Measurements from ENCODE around the gene ENDOU. TPM values are rescaled to one million over a fixed set of nuclear protein-coding genes. Genes with fewer than 3 reads are reported as not detected.

Gene ENDOU
- total RNA-seq, 1 donor from 2014 or later = 0.32 TPM

DNA sequence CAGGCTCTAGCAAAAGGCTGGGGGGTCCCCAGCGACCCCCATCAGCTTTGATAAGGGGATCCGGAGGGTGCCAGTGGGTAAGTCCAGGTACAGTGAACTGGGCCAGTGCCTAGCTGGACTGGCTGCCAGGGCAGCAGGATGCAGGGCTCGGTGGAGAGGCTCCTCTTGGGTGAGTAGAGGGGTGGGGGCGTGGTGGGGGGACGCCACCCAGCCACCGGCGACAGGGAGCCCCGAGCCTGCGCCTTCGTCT is 33.2 kb upstream of the ENDOU start:
- H3K36me3 ChIP-seq = no peaks in the 10 kb centered on the region
- DNase-seq (no peak), ATAC-seq (no peak)
- H3K27ac ChIP-seq = peak overlapping the region; percentile 78
- H3K9me3 ChIP-seq = no peaks in the 10 kb centered on the region
- H3K4me1 ChIP-seq = peaks cover 50% of the 10 kb centered on the region
- TF ChIP-seq CTCF (IDR thresholded peaks at IDR 0.05) = no peak
- peak overlapping the region; percentile 67 for H3K4me3 ChIP-seq
- H3K27me3 ChIP-seq = no peaks in the 10 kb centered on the region
- intact Hi-C loops (cut with DNase I) = no loop called here

DNA sequence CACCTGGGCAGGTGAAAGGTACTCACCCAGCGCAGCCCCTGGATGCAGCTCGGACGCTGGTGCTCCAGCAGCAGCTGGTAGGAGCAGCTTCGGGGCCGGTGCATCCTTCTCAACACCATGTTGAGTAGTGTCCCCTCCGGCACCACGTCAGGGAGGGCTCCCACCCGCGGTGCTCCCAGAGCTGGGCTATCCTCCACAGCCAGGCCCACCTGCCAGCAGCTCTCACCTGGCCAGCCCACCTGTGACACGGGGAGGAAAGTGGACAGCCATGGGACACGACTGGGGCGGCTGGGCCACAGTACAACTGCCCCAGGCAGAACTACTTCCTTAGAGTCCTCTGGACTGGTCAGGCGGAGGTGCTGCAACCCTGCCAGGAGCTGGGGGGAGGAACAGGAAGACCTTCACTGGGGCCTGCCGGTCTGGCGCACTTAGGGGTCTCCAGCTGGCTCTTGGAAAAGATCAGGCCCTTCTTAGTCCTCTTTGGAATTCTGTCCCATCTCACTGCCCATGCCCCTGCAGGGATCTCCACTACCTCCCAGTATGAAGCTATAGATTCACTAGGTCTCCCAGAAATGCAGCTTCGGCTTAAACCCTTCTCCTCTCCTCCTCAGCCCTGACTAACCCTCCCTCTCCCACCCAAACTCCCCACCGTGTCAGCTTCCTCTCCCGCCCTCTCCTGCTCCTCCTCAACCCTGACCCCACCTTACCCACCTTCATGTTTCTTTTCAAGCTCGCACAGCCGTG is 32.7 kb upstream of the ENDOU start:
- peak; percentile 24 for ATAC-seq
- intact Hi-C loops (cut with DNase I) = no loop called here
- peaks cover 55% of the 10 kb centered on the region for H3K4me1 ChIP-seq

DNA sequence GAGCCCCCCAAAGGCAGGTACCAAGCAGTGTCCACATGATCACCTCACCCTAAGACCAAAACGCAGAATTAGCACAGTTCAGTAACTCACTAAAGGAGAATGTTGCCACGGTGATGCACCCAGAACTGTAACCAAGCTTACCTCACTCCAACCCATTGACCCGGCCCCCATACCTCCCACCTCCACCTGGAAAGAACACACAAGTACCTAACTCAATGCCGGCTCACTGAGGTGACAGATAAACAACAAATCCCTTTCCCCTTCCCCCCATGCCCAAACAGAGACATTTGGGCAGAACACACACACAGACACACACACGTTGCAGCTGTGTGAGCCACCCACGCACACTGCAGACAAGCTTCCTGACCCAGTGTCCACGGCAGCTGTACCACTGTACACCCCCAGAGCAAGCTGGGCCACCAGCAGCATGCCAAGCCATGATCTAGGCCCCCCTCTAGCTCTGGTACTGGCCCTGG is 32.1 kb upstream of the ENDOU start:
- no peaks in the 10 kb centered on the region for H3K27me3 ChIP-seq

More for the DNA sequence above, 32.7 kb upstream of the ENDOU start:
- peak; percentile 82 for DNase-seq
- no peaks in the 10 kb centered on the region for H3K36me3 ChIP-seq
- peak overlapping the region; percentile 67 for H3K4me3 ChIP-seq
- peak overlapping the region; percentile 78 for H3K27ac ChIP-seq
- no peaks in the 10 kb centered on the region for H3K27me3 ChIP-seq
- H3K9me3 ChIP-seq = no peaks in the 10 kb centered on the region
- TF ChIP-seq CTCF (IDR thresholded peaks at IDR 0.05) = no peak

GRCh38 chr12:47755655-47756562 is 30.6 kb upstream of the ENDOU start:
- Histone ChIP-seq H3K27ac (peak overlapping the region; percentile 89), H3K36me3 (peaks cover 5% of the 10 kb centered on the region), H3K4me3 (peak overlapping the region; percentile 67), H3K4me1 (peaks cover 66% of the 10 kb centered on the region), H3K27me3 (no peaks in the 10 kb centered on the region), H3K9me3 (no peaks in the 10 kb centered on the region)
- DNase-seq = no peak
- intact Hi-C loops (cut with DNase I) = no loop called here
- no peak for ATAC-seq
- no peak for TF ChIP-seq CTCF (IDR thresholded peaks at IDR 0.05)

More for the DNA sequence above, 32.1 kb upstream of the ENDOU start:
- Histone ChIP-seq H3K27ac (peak overlapping the region; percentile 78), H3K4me1 (peaks cover 61% of the 10 kb centered on the region), H3K36me3 (no peaks in the 10 kb centered on the region), H3K4me3 (peak overlapping the region; percentile 67), H3K9me3 (no peaks in the 10 kb centered on the region)
- TF ChIP-seq CTCF (IDR thresholded peaks at IDR 0.05) = no peak
- peak; percentile 69 for DNase-seq
- ATAC-seq = no peak
- intact Hi-C loops (cut with DNase I) = no loop called here

DNA sequence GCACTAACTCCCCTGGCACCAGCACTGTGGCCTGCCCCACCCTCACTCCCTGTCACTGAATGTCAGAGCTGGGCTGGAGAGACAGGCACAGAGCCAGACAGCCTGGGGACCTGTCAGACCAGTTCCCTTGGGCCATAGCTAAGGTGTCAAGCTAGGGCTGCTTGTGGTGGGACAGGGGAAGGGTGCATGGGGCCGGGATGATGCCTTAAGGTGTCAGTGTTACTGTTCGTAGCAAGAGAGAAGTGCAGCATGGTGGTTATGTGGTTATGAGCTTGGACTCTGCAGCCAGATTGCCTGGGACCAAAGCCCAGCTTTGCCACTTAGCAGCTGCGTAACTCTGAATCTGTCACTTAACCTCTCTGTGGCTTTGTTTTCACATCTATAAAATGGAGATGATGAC is 29.6 kb upstream of the ENDOU start:
- no peaks in the 10 kb centered on the region for H3K9me3 ChIP-seq
- peak overlapping the region; percentile 67 for H3K4me3 ChIP-seq
- intact Hi-C loops (cut with DNase I) = no loop called here
- peaks cover 65% of the 10 kb centered on the region for H3K4me1 ChIP-seq
- H3K27me3 ChIP-seq = no peaks in the 10 kb centered on the region
- peak; percentile 48 for ATAC-seq
- H3K36me3 ChIP-seq = peaks cover 12% of the 10 kb centered on the region
- H3K27ac ChIP-seq = peak overlapping the region; percentile 89
- peak; percentile 88 for DNase-seq
- no peak for TF ChIP-seq CTCF (IDR thresholded peaks at IDR 0.05)

Measured in upper lobe of right lung (tissue), 1 donor.